GM12878 (cell line): ENCODE measurements around the gene CEACAM5. TPM values are rescaled to one million over a fixed set of nuclear protein-coding genes. Genes with fewer than 3 reads are reported as not detected.

Experiments
- ATAC-seq: fragments of 200-7000 bp; cut with Tn5 transposase; 3 replicates; pipeline ENCODE4 v1.9.1; 2020; ENCODE audit warnings: mild to moderate bottlenecking, moderate library complexity
- BruUV-seq: library from RNA; stranded (reverse); fragments of 400-500 nt; replicated peaks from 2 replicates; lab custom pipeline; 2021; lab: Mats Ljungman, UMichigan
- CTCF ChIA-PET: fragments of 300-600 bp; sonication (Branson Sonifier 250); formaldehyde crosslinking; extraction: SDS; loops from one replicate; lab custom pipeline; 2021; ENCODE audit warnings: inconsistent platforms; lab: Yijun Ruan, JAX
- POLR2A ChIA-PET: fragments of 350-600 bp; formaldehyde crosslinking; extraction: SDS; loops from one replicate; lab custom pipeline; 2021; ENCODE audit warnings: inconsistent platforms; lab: Charles Lee
- RAD21 ChIA-PET: fragments of 300-600 bp; sonication (Branson Sonifier 250); formaldehyde crosslinking; loops from one replicate; lab custom pipeline; 2023; ENCODE audit warnings: antibody characterized with exemption; ENCODE audit not compliant: unreplicated experiment; lab: Charles Lee
- SMC1A ChIA-PET: fragments of 300-600 bp; sonication (Branson Sonifier 250); formaldehyde crosslinking; loops from one replicate; lab custom pipeline; 2023; ENCODE audit not compliant: unreplicated experiment, uncharacterized antibody; lab: Charles Lee
- DNase-seq: peaks from one replicate; pipeline ENCODE4 v3.0.0-alpha.2; 2011; ENCODE audit warnings: low read depth, low spot score
- FAIRE-seq: peaks from 3 replicates; lab custom pipeline; 2011; peaks lifted over from hg19 to GRCh38; lab: Jason Lieb, UNC
- H2AFZ ChIP-seq: 2 replicates; pipeline ENCODE4 v1.6.0; 2011; ENCODE audit warnings: low read depth, low read length, control low read depth; ENCODE audit not compliant: control insufficient read depth
- H3K27ac ChIP-seq: 2 replicates; pipeline ENCODE4 v1.5.1; 2011; ENCODE audit warnings: control low read depth; ENCODE audit not compliant: control insufficient read depth, insufficient read depth
- H3K27me3 ChIP-seq, 2 experiments: replicated peaks in 1 of 2; 2 replicates each; pipeline versions ENCODE4 v1.6.0 to v1.6.1; 2011; ENCODE audit warnings: low read length in 1 of 2; ENCODE audit not compliant: control insufficient read depth in 2 of 2, insufficient read depth in 2 of 2
- H3K36me3 ChIP-seq, 2 experiments: 2 replicates each; pipeline ENCODE4 v1.5.1; 2011; ENCODE audit warnings: low read length in 1 of 2; ENCODE audit not compliant: control insufficient read depth in 2 of 2, insufficient read depth in 2 of 2
- H3K4me1 ChIP-seq: 2 replicates; pipeline ENCODE4 v1.6.1; 2011; ENCODE audit warnings: mild to moderate bottlenecking, low read length, moderate library complexity, mixed read lengths; ENCODE audit not compliant: control insufficient read depth, insufficient read depth
- H3K4me2 ChIP-seq: 2 replicates; pipeline ENCODE4 v1.6.0; 2011; ENCODE audit warnings: control low read depth; ENCODE audit not compliant: control insufficient read depth, insufficient read depth
- H3K4me3 ChIP-seq: fragments of 200-600 bp; sonication (generic); 2 replicates; pipeline ENCODE4 v1.5.1; 2016
- H3K79me2 ChIP-seq: 2 replicates; pipeline ENCODE4 v1.6.0; 2011; ENCODE audit warnings: low read length; ENCODE audit not compliant: control insufficient read depth, insufficient read depth
- H3K9ac ChIP-seq: 2 replicates; pipeline ENCODE4 v1.8.0; 2011; ENCODE audit warnings: low read length, control low read depth, mixed read lengths; ENCODE audit not compliant: control insufficient read depth, insufficient read depth
- H3K9me3 ChIP-seq: replicated peaks from 3 replicates; pipeline ENCODE4 v1.5.1; 2011; ENCODE audit warnings: mild to moderate bottlenecking, low read length; ENCODE audit not compliant: control insufficient read depth, insufficient read depth
- H4K20me1 ChIP-seq: 2 replicates; pipeline ENCODE4 v1.6.0; 2011; ENCODE audit not compliant: control insufficient read depth, insufficient read depth
- BRCA1 ChIP-seq: IDR thresholded peaks from 2 replicates; pipeline ENCODE4 v1.6.1; 2011; ENCODE audit warnings: low read depth, low read length, improper control_type of control experiment
- CEBPB ChIP-seq, 2 experiments: fragments of 150-350 bp in 1 of 2; IDR thresholded peaks; 2 replicates each; pipeline ENCODE4 v1.6.1; 2012 to 2014; ENCODE audit warnings: low read depth in 2 of 2, low read length in 2 of 2, borderline replicate concordance in 1 of 2, inconsistent platforms in 1 of 2
- CHD1 ChIP-seq: IDR thresholded peaks from 2 replicates; pipeline ENCODE4 v1.6.1; 2012; ENCODE audit warnings: low read depth, low read length, improper control_type of control experiment
- ESRRA ChIP-seq: IDR thresholded peaks from 2 replicates; pipeline ENCODE4 v1.6.1; 2012; ENCODE audit warnings: mild to moderate bottlenecking, low read length, improper control_type of control experiment
- HDGF ChIP-seq: fragments of 450-650 bp; IDR thresholded peaks from 2 replicates; pipeline ENCODE4 v1.6.1; 2016; ENCODE audit warnings: antibody characterized with exemption
- MTA2 ChIP-seq: fragments of 450-650 bp; IDR thresholded peaks from 2 replicates; pipeline ENCODE4 v1.6.1; 2016; ENCODE audit warnings: low read depth, mild to moderate bottlenecking, moderate library complexity
- MYB ChIP-seq: fragments of 150-350 bp; IDR thresholded peaks from 2 replicates; pipeline ENCODE4 v1.6.1; 2014; ENCODE audit warnings: mild to moderate bottlenecking, low read depth, low read length, borderline replicate concordance
- NFIC ChIP-seq: IDR thresholded peaks from 2 replicates; pipeline ENCODE4 v1.6.1; 2012; ENCODE audit warnings: low read depth, mild to moderate bottlenecking, inconsistent platforms, low read length, moderate library complexity
- PAX8 ChIP-seq: fragments of 450-650 bp; IDR thresholded peaks from 2 replicates; pipeline ENCODE4 v1.6.1; 2017; ENCODE audit warnings: mild to moderate bottlenecking, moderate library complexity
- PBX3 ChIP-seq: IDR thresholded peaks from 2 replicates; pipeline ENCODE4 v1.6.1; 2011; ENCODE audit warnings: mild to moderate bottlenecking, low read depth, low read length, moderate library complexity; ENCODE audit not compliant: insufficient replicate concordance
- STAT3 ChIP-seq: IDR thresholded peaks from 2 replicates; pipeline ENCODE4 v1.6.1; 2011; ENCODE audit warnings: low read depth, low read length, improper control_type of control experiment
- TCF12 ChIP-seq: IDR thresholded peaks from 2 replicates; pipeline ENCODE4 v1.6.1; 2011; ENCODE audit warnings: low read depth, mild to moderate bottlenecking, low read length
- TCF7 ChIP-seq: IDR thresholded peaks from 2 replicates; pipeline ENCODE4 v1.6.1; 2014; ENCODE audit warnings: antibody characterized with exemption, borderline replicate concordance
- ZNF217 ChIP-seq: fragments of 450-650 bp; IDR thresholded peaks from 2 replicates; pipeline ENCODE4 v1.6.1; 2017; ENCODE audit warnings: antibody characterized with exemption, mild to moderate bottlenecking
- WGBS: methylation state at CpG from one replicate; pipeline ENCODE4 v1.1.6; 2016; ENCODE audit warnings: low lambda C conversion rate; ENCODE audit not compliant: insufficient replicate concordance, insufficient coverage; ENCODE audit errors: missing lambda C conversion rate; 5-methylcytosine and 5-hydroxymethylcytosine counted together
- in situ Hi-C: fragments of 300-500 bp; cut with MboI; formaldehyde crosslinking; loops from 9 replicates; pipeline ENCODE4 v1.14.3; 2018; ENCODE audit warnings: mixed read lengths
- intact Hi-C: fragments of 100-400 bp; cut with micrococcal nuclease; formaldehyde crosslinking; loops from one replicate; pipeline ENCODE4 v1.14.2; 2022; ENCODE audit not compliant: unreplicated experiment
- polyA plus RNA-seq, 11 experiments: library from polyadenylated mRNA; depleted of rRNA in 4 of 11; unstranded in 6 of 11; stranded (reverse) in 5 of 11; fragments of >200 nt; fragmentation: Nextera tagmentation in 4 of 11; fragmentation: Illumina TruSeq in 1 of 11; extraction: Ambion mirVana in 4 of 11; extraction: Trizol in 1 of 11; gene quantifications; 1 replicate in 1 of 11; 2 replicates in 10 of 11; pipeline versions ENCODE4 v1.2.1 to v1.2.3, GENCODE V29; 2011 to 2016; ENCODE audit warnings: inconsistent platforms in 2 of 11, missing spikeins in 2 of 11, low read depth in 1 of 11
- total RNA-seq, 4 experiments: library from RNA; depleted of rRNA in 3 of 4; stranded (reverse); fragments of >200 nt in 3 of 4; fragmentation: Illumina TruSeq in 1 of 4; extraction: Trizol in 1 of 4; gene quantifications; 2 replicates each; pipeline versions ENCODE4 v1.2.1 to v1.2.3, GENCODE V29; 2013 to 2021
- TF ChIP-seq, protein P1 (sequence below): IDR thresholded peaks from 2 replicates; pipeline ENCODE4 v1.6.1; 2012; ENCODE audit warnings: low read depth, low read length, improper control_type of control experiment

The CEACAM5 gene
- total and polyA plus RNA-seq, 10 of the 15 experiments (the other 5 are each of a cell fraction or from before 2014, with no cell fraction given), result 0.38 TPM; not detected in 9

DNA sequence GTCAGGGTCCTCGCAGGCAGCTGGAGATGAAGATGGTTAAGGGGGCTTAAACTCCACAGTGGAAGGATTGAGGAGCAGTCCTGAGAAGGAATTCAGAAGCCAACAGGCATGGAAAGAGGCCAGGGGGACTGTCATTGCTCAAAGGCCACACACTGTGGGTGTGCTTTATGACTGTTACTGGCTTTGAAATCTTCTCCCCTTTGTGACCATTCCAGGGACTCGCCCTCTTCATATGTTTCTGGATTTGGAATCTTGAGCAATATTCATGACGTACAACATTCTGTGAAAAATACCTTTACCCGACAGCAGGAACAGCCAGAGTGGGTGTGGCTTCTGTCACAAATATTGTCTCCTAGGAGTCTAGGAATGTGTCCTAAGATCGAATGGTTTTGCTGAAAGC is 36.9 kb upstream of the CEACAM5 start:
- FAIRE-seq (no peak), ATAC-seq (no peak), DNase-seq (no peak)
- TF ChIP-seq PBX3, result no peak
- TF ChIP-seq HDGF, result no peak
- no peak for TF ChIP-seq ZNF217
- TF ChIP-seq, protein P1, sequence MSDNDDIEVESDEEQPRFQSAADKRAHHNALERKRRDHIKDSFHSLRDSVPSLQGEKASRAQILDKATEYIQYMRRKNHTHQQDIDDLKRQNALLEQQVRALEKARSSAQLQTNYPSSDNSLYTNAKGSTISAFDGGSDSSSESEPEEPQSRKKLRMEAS, result no peak
- TF ChIP-seq NFIC, result no peak
- no peak for TF ChIP-seq CEBPB (IDR thresholded peaks at IDR 0.05; ENCODE audit: borderline replicate concordance in 1 of 2, low read depth in 2 of 2, low read length in 2 of 2)
- no peak for TF ChIP-seq TCF12
- TF ChIP-seq STAT3, result no peak
- TF ChIP-seq TCF7, result no peak
- TF ChIP-seq BRCA1, result no peak
- no peak for TF ChIP-seq MYB
- no peak for TF ChIP-seq CHD1
- TF ChIP-seq ESRRA, result no peak
- no peak for TF ChIP-seq PAX8
- no peak for TF ChIP-seq MTA2
- Histone ChIP-seq H3K4me2 (no peak overlapping the region), H3K9ac (no peak overlapping the region), H4K20me1 (no peaks in the 10 kb centered on the region), H3K27me3 (peaks cover 0 to 3% of the 10 kb centered on the region in 2 experiments; a peak in 2 of 4 replicates), H3K4me1 (no peaks in the 10 kb centered on the region), H3K79me2 (no peaks in the 10 kb centered on the region), H3K27ac (no peak overlapping the region), H2AFZ (no peak overlapping the region), H3K4me3 (no peak overlapping the region), H3K36me3 (no peaks in the 10 kb centered on the region), H3K9me3 (no peaks in the 10 kb centered on the region)
- ChIA-PET RAD21 (no interaction called here), POLR2A (no interaction called here), SMC1A (no interaction called here), CTCF (no interaction called here)
- intact Hi-C loops, result no loop called here
- in situ Hi-C loops, result no loop called here
- BruUV-seq, result no TSS peak
- WGBS, result 53% methylated on average over 5 of the region's 5 CpGs
